Measurements from ENCODE around the gene ATG4C. TPM values are rescaled to one million over a fixed set of nuclear protein-coding genes. Genes with fewer than 3 reads are reported as not detected.

The ATG4C gene
- total RNA-seq, 1 donor from 2014 or later, result 8.8 TPM

GRCh38 chr1:62877579-62877978, 93.6 kb downstream of the ATG4C start:
- no peak for DNase-seq (ENCODE audit: low spot score)
- Mint-ChIP-seq H3K4me1 (ENCODE audit: low read depth) (no peaks in the 10 kb centered on the region), H3K9me3 (no peaks in the 10 kb centered on the region), H3K27me3 (ENCODE audit: insufficient read depth) (peaks cover 9% of the 10 kb centered on the region), H3K36me3 (ENCODE audit: low read depth) (no peaks in the 10 kb centered on the region), H3K4me3 (no peak overlapping the region), H3K27ac (no peak overlapping the region)
- intact Hi-C loops (cut with micrococcal nuclease), result no loop called here

GRCh38 chr1:62879962-62880361, 96.0 kb downstream of the ATG4C start:
- DNase-seq (ENCODE audit: low spot score), result no peak
- Mint-ChIP-seq H3K27me3 (ENCODE audit: insufficient read depth) (peaks cover 14% of the 10 kb centered on the region), H3K4me3 (no peak overlapping the region), H3K27ac (no peak overlapping the region), H3K4me1 (ENCODE audit: low read depth) (no peaks in the 10 kb centered on the region), H3K36me3 (ENCODE audit: low read depth) (no peaks in the 10 kb centered on the region), H3K9me3 (no peaks in the 10 kb centered on the region)
- intact Hi-C loops (cut with micrococcal nuclease), result no loop called here

GRCh38 chr1:62882201-62883104, 98.5 kb downstream of the ATG4C start:
- no peaks in the 10 kb centered on the region for H3K9me3 Mint-ChIP-seq
- H3K4me1 Mint-ChIP-seq (ENCODE audit: low read depth), result no peaks in the 10 kb centered on the region
- intact Hi-C loops (cut with micrococcal nuclease), result no loop called here
- H3K27me3 Mint-ChIP-seq (ENCODE audit: insufficient read depth), result peaks cover 14% of the 10 kb centered on the region
- no peaks in the 10 kb centered on the region for H3K36me3 Mint-ChIP-seq (ENCODE audit: low read depth)
- H3K27ac Mint-ChIP-seq, result no peak overlapping the region
- no peak for DNase-seq (ENCODE audit: low spot score)
- no peak overlapping the region for H3K4me3 Mint-ChIP-seq

- Mint-ChIP-seq H3K27me3 (ENCODE audit: insufficient read depth) (peaks cover 17% of the 10 kb centered on the region), H3K36me3 (ENCODE audit: low read depth) (no peaks in the 10 kb centered on the region), H3K4me1 (ENCODE audit: low read depth) (no peaks in the 10 kb centered on the region), H3K4me3 (no peak overlapping the region), H3K9me3 (no peaks in the 10 kb centered on the region), H3K27ac (no peak overlapping the region)
- intact Hi-C loops (cut with micrococcal nuclease), result no loop called here
- no peak for DNase-seq (ENCODE audit: low spot score)
Measured at GRCh38 chr1:62884156-62884740, 100.3 kb downstream of the ATG4C start.

- Mint-ChIP-seq H3K27me3 (ENCODE audit: insufficient read depth) (peaks cover 13% of the 10 kb centered on the region), H3K9me3 (no peaks in the 10 kb centered on the region), H3K36me3 (ENCODE audit: low read depth) (no peaks in the 10 kb centered on the region), H3K27ac (no peak overlapping the region), H3K4me3 (no peak overlapping the region), H3K4me1 (ENCODE audit: low read depth) (no peaks in the 10 kb centered on the region)
- intact Hi-C loops (cut with micrococcal nuclease), result no loop called here
- no peak for DNase-seq (ENCODE audit: low spot score)
Measured at GRCh38 chr1:62887799-62888507, 104.0 kb downstream of the ATG4C start.

GRCh38 chr1:62891956-62892562, 108.1 kb downstream of the ATG4C start:
- no peaks in the 10 kb centered on the region for H3K36me3 Mint-ChIP-seq (ENCODE audit: low read depth)
- H3K27me3 Mint-ChIP-seq (ENCODE audit: insufficient read depth), result peaks cover 15% of the 10 kb centered on the region
- H3K27ac Mint-ChIP-seq, result no peak overlapping the region
- intact Hi-C loops (cut with micrococcal nuclease), result no loop called here
- no peaks in the 10 kb centered on the region for H3K4me1 Mint-ChIP-seq (ENCODE audit: low read depth)
- no peak for DNase-seq (ENCODE audit: low spot score)
- no peaks in the 10 kb centered on the region for H3K9me3 Mint-ChIP-seq
- no peak overlapping the region for H3K4me3 Mint-ChIP-seq

GRCh38 chr1:62897788-62898187, 113.9 kb downstream of the ATG4C start:
- Mint-ChIP-seq H3K4me3 (no peak overlapping the region), H3K9me3 (no peaks in the 10 kb centered on the region), H3K27me3 (ENCODE audit: insufficient read depth) (peaks cover 12% of the 10 kb centered on the region), H3K36me3 (ENCODE audit: low read depth) (no peaks in the 10 kb centered on the region), H3K27ac (no peak overlapping the region), H3K4me1 (ENCODE audit: low read depth) (no peaks in the 10 kb centered on the region)
- no peak for DNase-seq (ENCODE audit: low spot score)
- intact Hi-C loops (cut with micrococcal nuclease), result no loop called here

- Mint-ChIP-seq H3K9me3 (no peaks in the 10 kb centered on the region), H3K36me3 (ENCODE audit: low read depth) (no peaks in the 10 kb centered on the region), H3K4me3 (no peak overlapping the region), H3K27ac (no peak overlapping the region), H3K27me3 (ENCODE audit: insufficient read depth) (no peaks in the 10 kb centered on the region), H3K4me1 (ENCODE audit: low read depth) (no peaks in the 10 kb centered on the region)
- intact Hi-C loops (cut with micrococcal nuclease), result no loop called here
- no peak for DNase-seq (ENCODE audit: low spot score)
Measured at GRCh38 chr1:62900566-62900965, 116.6 kb downstream of the ATG4C start.

- H3K9me3 Mint-ChIP-seq, result no peaks in the 10 kb centered on the region
- no peak overlapping the region for H3K27ac Mint-ChIP-seq
- DNase-seq (ENCODE audit: low spot score), result no peak
- no peaks in the 10 kb centered on the region for H3K4me1 Mint-ChIP-seq (ENCODE audit: low read depth)
- no peaks in the 10 kb centered on the region for H3K36me3 Mint-ChIP-seq (ENCODE audit: low read depth)
- intact Hi-C loops (cut with micrococcal nuclease), result no loop called here
- H3K4me3 Mint-ChIP-seq, result no peak overlapping the region
- no peaks in the 10 kb centered on the region for H3K27me3 Mint-ChIP-seq (ENCODE audit: insufficient read depth)
Measured at GRCh38 chr1:62901650-62902049, 117.7 kb downstream of the ATG4C start.

- Mint-ChIP-seq H3K27me3 (ENCODE audit: insufficient read depth) (peaks cover 5% of the 10 kb centered on the region), H3K4me3 (no peak overlapping the region), H3K9me3 (no peaks in the 10 kb centered on the region), H3K4me1 (ENCODE audit: low read depth) (no peaks in the 10 kb centered on the region), H3K36me3 (ENCODE audit: low read depth) (no peaks in the 10 kb centered on the region), H3K27ac (no peak overlapping the region)
- DNase-seq (ENCODE audit: low spot score), result no peak
- intact Hi-C loops (cut with micrococcal nuclease), result no loop called here
Measured at GRCh38 chr1:62903522-62903921, 119.6 kb downstream of the ATG4C start.

GRCh38 chr1:62903982-62904855, 120.3 kb downstream of the ATG4C start:
- no peak for DNase-seq (ENCODE audit: low spot score)
- Mint-ChIP-seq H3K4me1 (ENCODE audit: low read depth) (no peaks in the 10 kb centered on the region), H3K27me3 (ENCODE audit: insufficient read depth) (peaks cover 5% of the 10 kb centered on the region), H3K36me3 (ENCODE audit: low read depth) (no peaks in the 10 kb centered on the region), H3K27ac (no peak overlapping the region), H3K9me3 (no peaks in the 10 kb centered on the region), H3K4me3 (no peak overlapping the region)
- intact Hi-C loops (cut with micrococcal nuclease), result no loop called here

- H3K27me3 Mint-ChIP-seq (ENCODE audit: insufficient read depth), result peaks cover 5% of the 10 kb centered on the region
Measured at GRCh38 chr1:62904856-62905225, 120.9 kb downstream of the ATG4C start.

More at GRCh38 chr1:62904856-62905225, 120.9 kb downstream of the ATG4C start:
- intact Hi-C loops (cut with micrococcal nuclease), result no loop called here
- H3K36me3 Mint-ChIP-seq (ENCODE audit: low read depth), result no peaks in the 10 kb centered on the region
- no peaks in the 10 kb centered on the region for H3K4me1 Mint-ChIP-seq (ENCODE audit: low read depth)
- H3K27ac Mint-ChIP-seq, result no peak overlapping the region
- no peaks in the 10 kb centered on the region for H3K9me3 Mint-ChIP-seq
- no peak overlapping the region for H3K4me3 Mint-ChIP-seq
- DNase-seq (ENCODE audit: low spot score), result no peak
